ENCODE results near the gene SERPIND1.
A peak's percentile ranks its signal among the peaks of the same experiment; 100 is the strongest.

GRCh38 chr22:20783844-20784723, 10.2 kb downstream of the SERPIND1 start:
- TF ChIP-seq CTCF (IDR thresholded peaks at IDR 0.05) (peak in 3 of 4 experiments; percentile 46 to 56 (median 52)), POLR2A (IDR thresholded peaks at IDR 0.05) (no peak)

Data from prostate gland (tissue), 2 donors.